ENCODE results near the gene TPP2.

The TPP2 gene

GRCh38 chr13:102596147-102597028 lies at the start of gene TPP2:
TSS of gene TPP2 (plus strand) at chr13:102596986. CDS start at chr13:102597039, 53 bp downstream.
- H3K27ac ChIP-seq (ENCODE audit: low read length) = peak within 1 kb of the TSS; percentile 99
- H3K4me1 ChIP-seq (ENCODE audit: insufficient read depth, low read length) = peaks cover 30% of the 10 kb centered on the region; the same call in 1 of the 2 replicates
- H3K4me3 ChIP-seq (ENCODE audit: low read length) = peak within 1 kb of the TSS; percentile 97
- H3K9ac ChIP-seq (ENCODE audit: low read depth, low read length) = peak within 1 kb of the TSS; percentile 97
- no peaks in the 10 kb centered on the region for H3K27me3 ChIP-seq (ENCODE audit: insufficient read depth, low read length)
- no peaks in the 10 kb centered on the region for H3K36me3 ChIP-seq (ENCODE audit: insufficient read depth, low read depth, low read length)
- no peaks in the 10 kb centered on the region for H3K9me3 ChIP-seq (ENCODE audit: insufficient read depth, low read depth, low read length)

GRCh38 chr13:102548811-102549210 lies 48.0 kb upstream of the TPP2 start:
- Histone ChIP-seq H3K4me1 (ENCODE audit: insufficient read depth, low read length) (no peaks in the 10 kb centered on the region), H3K9me3 (ENCODE audit: insufficient read depth, low read depth, low read length) (no peaks in the 10 kb centered on the region), H3K9ac (ENCODE audit: low read depth, low read length) (no peak overlapping the region), H3K36me3 (ENCODE audit: insufficient read depth, low read depth, low read length) (no peaks in the 10 kb centered on the region), H3K27me3 (ENCODE audit: insufficient read depth, low read length) (no peaks in the 10 kb centered on the region), H3K4me3 (ENCODE audit: low read length) (no peak overlapping the region), H3K27ac (ENCODE audit: low read length) (no peak overlapping the region)

- no peaks in the 10 kb centered on the region for H3K27me3 ChIP-seq (ENCODE audit: insufficient read depth, low read length)
- no peaks in the 10 kb centered on the region for H3K36me3 ChIP-seq (ENCODE audit: insufficient read depth, low read depth, low read length)
- H3K27ac ChIP-seq (ENCODE audit: low read length) = no peak overlapping the region
- no peak overlapping the region for H3K9ac ChIP-seq (ENCODE audit: low read depth, low read length)
- no peak overlapping the region for H3K4me3 ChIP-seq (ENCODE audit: low read length)
- H3K4me1 ChIP-seq (ENCODE audit: insufficient read depth, low read length) = no peaks in the 10 kb centered on the region
- no peaks in the 10 kb centered on the region for H3K9me3 ChIP-seq (ENCODE audit: insufficient read depth, low read depth, low read length)
These were observed 46.3 kb upstream of the TPP2 start for GRCh38 chr13:102550507-102550906.

- H3K36me3 ChIP-seq (ENCODE audit: insufficient read depth, low read depth, low read length) = no peaks in the 10 kb centered on the region
- H3K27ac ChIP-seq (ENCODE audit: low read length) = no peak overlapping the region
- H3K4me3 ChIP-seq (ENCODE audit: low read length) = no peak overlapping the region
- H3K9me3 ChIP-seq (ENCODE audit: insufficient read depth, low read depth, low read length) = no peaks in the 10 kb centered on the region
- no peak overlapping the region for H3K9ac ChIP-seq (ENCODE audit: low read depth, low read length)
- no peaks in the 10 kb centered on the region for H3K27me3 ChIP-seq (ENCODE audit: insufficient read depth, low read length)
- no peaks in the 10 kb centered on the region for H3K4me1 ChIP-seq (ENCODE audit: insufficient read depth, low read length)
These were observed 40.8 kb upstream of the TPP2 start for GRCh38 chr13:102555914-102556553.

GRCh38 chr13:102556806-102557205 lies 40.0 kb upstream of the TPP2 start:
- no peak overlapping the region for H3K9ac ChIP-seq (ENCODE audit: low read depth, low read length)
- no peaks in the 10 kb centered on the region for H3K27me3 ChIP-seq (ENCODE audit: insufficient read depth, low read length)
- no peaks in the 10 kb centered on the region for H3K9me3 ChIP-seq (ENCODE audit: insufficient read depth, low read depth, low read length)
- no peaks in the 10 kb centered on the region for H3K36me3 ChIP-seq (ENCODE audit: insufficient read depth, low read depth, low read length)
- H3K27ac ChIP-seq (ENCODE audit: low read length) = no peak overlapping the region
- H3K4me1 ChIP-seq (ENCODE audit: insufficient read depth, low read length) = no peaks in the 10 kb centered on the region
- H3K4me3 ChIP-seq (ENCODE audit: low read length) = no peak overlapping the region

GRCh38 chr13:102558029-102558428 lies 38.8 kb upstream of the TPP2 start:
- Histone ChIP-seq H3K9ac (ENCODE audit: low read depth, low read length) (no peak overlapping the region), H3K4me1 (ENCODE audit: insufficient read depth, low read length) (no peaks in the 10 kb centered on the region), H3K27me3 (ENCODE audit: insufficient read depth, low read length) (no peaks in the 10 kb centered on the region), H3K36me3 (ENCODE audit: insufficient read depth, low read depth, low read length) (no peaks in the 10 kb centered on the region), H3K4me3 (ENCODE audit: low read length) (no peak overlapping the region), H3K27ac (ENCODE audit: low read length) (no peak overlapping the region), H3K9me3 (ENCODE audit: insufficient read depth, low read depth, low read length) (no peaks in the 10 kb centered on the region)

- H3K9me3 ChIP-seq (ENCODE audit: insufficient read depth, low read depth, low read length) = no peaks in the 10 kb centered on the region
- H3K4me3 ChIP-seq (ENCODE audit: low read length) = no peak overlapping the region
- H3K27me3 ChIP-seq (ENCODE audit: insufficient read depth, low read length) = no peaks in the 10 kb centered on the region
- no peak overlapping the region for H3K9ac ChIP-seq (ENCODE audit: low read depth, low read length)
- H3K27ac ChIP-seq (ENCODE audit: low read length) = no peak overlapping the region
- no peaks in the 10 kb centered on the region for H3K36me3 ChIP-seq (ENCODE audit: insufficient read depth, low read depth, low read length)
- H3K4me1 ChIP-seq (ENCODE audit: insufficient read depth, low read length) = no peaks in the 10 kb centered on the region
These were observed 34.9 kb upstream of the TPP2 start for GRCh38 chr13:102561933-102562332.

GRCh38 chr13:102563267-102563666 lies 33.5 kb upstream of the TPP2 start:
- H3K4me3 ChIP-seq (ENCODE audit: low read length) = no peak overlapping the region
- H3K27me3 ChIP-seq (ENCODE audit: insufficient read depth, low read length) = no peaks in the 10 kb centered on the region
- H3K9ac ChIP-seq (ENCODE audit: low read depth, low read length) = no peak overlapping the region
- H3K9me3 ChIP-seq (ENCODE audit: insufficient read depth, low read depth, low read length) = no peaks in the 10 kb centered on the region
- no peaks in the 10 kb centered on the region for H3K36me3 ChIP-seq (ENCODE audit: insufficient read depth, low read depth, low read length)
- no peak overlapping the region for H3K27ac ChIP-seq (ENCODE audit: low read length)
- H3K4me1 ChIP-seq (ENCODE audit: insufficient read depth, low read length) = no peaks in the 10 kb centered on the region

- H3K27ac ChIP-seq (ENCODE audit: low read length) = no peak overlapping the region
- no peaks in the 10 kb centered on the region for H3K27me3 ChIP-seq (ENCODE audit: insufficient read depth, low read length)
- H3K9me3 ChIP-seq (ENCODE audit: insufficient read depth, low read depth, low read length) = no peaks in the 10 kb centered on the region
- no peaks in the 10 kb centered on the region for H3K4me1 ChIP-seq (ENCODE audit: insufficient read depth, low read length)
- no peak overlapping the region for H3K4me3 ChIP-seq (ENCODE audit: low read length)
- no peaks in the 10 kb centered on the region for H3K36me3 ChIP-seq (ENCODE audit: insufficient read depth, low read depth, low read length)
- no peak overlapping the region for H3K9ac ChIP-seq (ENCODE audit: low read depth, low read length)
These were observed 32.2 kb upstream of the TPP2 start for GRCh38 chr13:102564564-102564963.

- no peak overlapping the region for H3K4me3 ChIP-seq (ENCODE audit: low read length)
- H3K27me3 ChIP-seq (ENCODE audit: insufficient read depth, low read length) = no peaks in the 10 kb centered on the region
- no peaks in the 10 kb centered on the region for H3K4me1 ChIP-seq (ENCODE audit: insufficient read depth, low read length)
- no peaks in the 10 kb centered on the region for H3K36me3 ChIP-seq (ENCODE audit: insufficient read depth, low read depth, low read length)
- H3K9ac ChIP-seq (ENCODE audit: low read depth, low read length) = no peak overlapping the region
- no peak overlapping the region for H3K27ac ChIP-seq (ENCODE audit: low read length)
- no peaks in the 10 kb centered on the region for H3K9me3 ChIP-seq (ENCODE audit: insufficient read depth, low read depth, low read length)
These were observed 30.3 kb upstream of the TPP2 start for GRCh38 chr13:102566513-102566912.

GRCh38 chr13:102567857-102568256 lies 28.9 kb upstream of the TPP2 start:
- no peaks in the 10 kb centered on the region for H3K4me1 ChIP-seq (ENCODE audit: insufficient read depth, low read length)
- H3K9ac ChIP-seq (ENCODE audit: low read depth, low read length) = no peak overlapping the region
- H3K27ac ChIP-seq (ENCODE audit: low read length) = no peak overlapping the region
- H3K36me3 ChIP-seq (ENCODE audit: insufficient read depth, low read depth, low read length) = no peaks in the 10 kb centered on the region
- H3K4me3 ChIP-seq (ENCODE audit: low read length) = no peak overlapping the region
- no peaks in the 10 kb centered on the region for H3K9me3 ChIP-seq (ENCODE audit: insufficient read depth, low read depth, low read length)
- H3K27me3 ChIP-seq (ENCODE audit: insufficient read depth, low read length) = no peaks in the 10 kb centered on the region

GRCh38 chr13:102569488-102569887 lies 27.3 kb upstream of the TPP2 start:
- Histone ChIP-seq H3K9me3 (ENCODE audit: insufficient read depth, low read depth, low read length) (no peaks in the 10 kb centered on the region), H3K36me3 (ENCODE audit: insufficient read depth, low read depth, low read length) (no peaks in the 10 kb centered on the region), H3K9ac (ENCODE audit: low read depth, low read length) (no peak overlapping the region), H3K4me3 (ENCODE audit: low read length) (no peak overlapping the region), H3K27ac (ENCODE audit: low read length) (no peak overlapping the region), H3K4me1 (ENCODE audit: insufficient read depth, low read length) (no peaks in the 10 kb centered on the region), H3K27me3 (ENCODE audit: insufficient read depth, low read length) (no peaks in the 10 kb centered on the region)
